Caco-2 (cell line): ENCODE results near the gene WIPF1. TPM values are rescaled to one million over a fixed set of nuclear protein-coding genes. Genes with fewer than 3 reads are reported as not detected.

Source experiments
- BruUV-seq: library from RNA; stranded (reverse); fragments of 400-500 nt; replicated peaks from 2 replicates; lab custom pipeline; 2021; lab: Mats Ljungman, UMichigan
- CTCF ChIA-PET: fragments of 300-600 bp; sonication (Branson Sonifier 250); formaldehyde crosslinking; loops from one replicate; lab custom pipeline; 2022; ENCODE audit warnings: antibody characterized with exemption; lab: Charles Lee
- POLR2A ChIA-PET: fragments of 300-600 bp; sonication (Branson Sonifier 250); formaldehyde crosslinking; loops from one replicate; lab custom pipeline; 2022; ENCODE audit warnings: antibody characterized with exemption; lab: Charles Lee
- DNase-seq, 2 experiments: peaks; one replicate each; pipeline versions ENCODE4 v3.0.0 to v3.0.0-alpha.2; 2020 to 2022
- H3K27me3 ChIP-seq: replicated peaks from 2 replicates; pipeline ENCODE4 v1.6.0; 2011; ENCODE audit warnings: low read length; ENCODE audit not compliant: control insufficient read depth, insufficient read depth
- H3K36me3 ChIP-seq: 2 replicates; pipeline ENCODE4 v1.5.1; 2011; ENCODE audit warnings: low read length; ENCODE audit not compliant: control insufficient read depth, insufficient read depth
- H3K4me1 ChIP-seq: fragments of 250-450 bp; sonication (Bioruptor Pico); 2 replicates; pipeline ENCODE4 v1.5.1; 2020; ENCODE audit warnings: mild to moderate bottlenecking
- H3K4me3 ChIP-seq: 2 replicates; pipeline ENCODE4 v1.5.1; 2011; ENCODE audit warnings: low read depth, mild to moderate bottlenecking, control low read depth, low read length
- H3K9me3 ChIP-seq: fragments of 250-450 bp; sonication (Bioruptor Pico); 2 replicates; pipeline ENCODE4 v1.5.1; 2020; ENCODE audit warnings: mild to moderate bottlenecking, moderate library complexity
- H3K27ac Mint-ChIP-seq: one replicate; pipeline ENCODE4 v1.8.0; 2022; ENCODE audit warnings: mixed read lengths; ENCODE audit not compliant: unreplicated experiment
- H3K27me3 Mint-ChIP-seq: one replicate; pipeline ENCODE4 v1.8.0; 2022; ENCODE audit warnings: mixed read lengths; ENCODE audit not compliant: insufficient read depth, unreplicated experiment
- H3K36me3 Mint-ChIP-seq: one replicate; pipeline ENCODE4 v1.8.0; 2022; ENCODE audit warnings: mild to moderate bottlenecking, mixed read lengths; ENCODE audit not compliant: insufficient read depth, unreplicated experiment
- H3K4me1 Mint-ChIP-seq: one replicate; pipeline ENCODE4 v1.8.0; 2022; ENCODE audit warnings: low read depth, mixed read lengths; ENCODE audit not compliant: unreplicated experiment
- H3K4me3 Mint-ChIP-seq: one replicate; pipeline ENCODE4 v1.8.0; 2022; ENCODE audit warnings: mild to moderate bottlenecking, moderate library complexity, mixed read lengths; ENCODE audit not compliant: unreplicated experiment
- H3K9me3 Mint-ChIP-seq: one replicate; pipeline ENCODE4 v1.8.0; 2022; ENCODE audit warnings: mixed read lengths; ENCODE audit not compliant: unreplicated experiment
- intact Hi-C: fragments of 100-400 bp; cut with micrococcal nuclease; formaldehyde crosslinking; loops from one replicate; pipeline ENCODE4 v1.10.0; 2022; ENCODE audit not compliant: unreplicated experiment
- total RNA-seq: library from RNA; stranded (reverse); gene quantifications from 2 replicates; pipeline ENCODE4 v1.2.3, GENCODE V29; 2022
- TF ChIP-seq, protein P1 (sequence below), 2 experiments: fragments of 200-600 bp in 1 of 2; IDR thresholded peaks; 1 replicate in 1 of 2; 2 replicates in 1 of 2; pipeline versions ENCODE4 v1.5.1 to v1.8.0; 2011 to 2022; ENCODE audit warnings: antibody characterized with exemption in 1 of 2, control low read depth in 1 of 2, inconsistent platforms in 1 of 2, low read depth in 1 of 2, low read length in 1 of 2, mild to moderate bottlenecking in 1 of 2, moderate library complexity in 1 of 2; ENCODE audit not compliant: insufficient read depth in 1 of 2, severe bottlenecking in 1 of 2, unreplicated experiment in 1 of 2

The WIPF1 gene
- total RNA-seq, 1 experiment from 2014 or later = 5.1 TPM

DNA sequence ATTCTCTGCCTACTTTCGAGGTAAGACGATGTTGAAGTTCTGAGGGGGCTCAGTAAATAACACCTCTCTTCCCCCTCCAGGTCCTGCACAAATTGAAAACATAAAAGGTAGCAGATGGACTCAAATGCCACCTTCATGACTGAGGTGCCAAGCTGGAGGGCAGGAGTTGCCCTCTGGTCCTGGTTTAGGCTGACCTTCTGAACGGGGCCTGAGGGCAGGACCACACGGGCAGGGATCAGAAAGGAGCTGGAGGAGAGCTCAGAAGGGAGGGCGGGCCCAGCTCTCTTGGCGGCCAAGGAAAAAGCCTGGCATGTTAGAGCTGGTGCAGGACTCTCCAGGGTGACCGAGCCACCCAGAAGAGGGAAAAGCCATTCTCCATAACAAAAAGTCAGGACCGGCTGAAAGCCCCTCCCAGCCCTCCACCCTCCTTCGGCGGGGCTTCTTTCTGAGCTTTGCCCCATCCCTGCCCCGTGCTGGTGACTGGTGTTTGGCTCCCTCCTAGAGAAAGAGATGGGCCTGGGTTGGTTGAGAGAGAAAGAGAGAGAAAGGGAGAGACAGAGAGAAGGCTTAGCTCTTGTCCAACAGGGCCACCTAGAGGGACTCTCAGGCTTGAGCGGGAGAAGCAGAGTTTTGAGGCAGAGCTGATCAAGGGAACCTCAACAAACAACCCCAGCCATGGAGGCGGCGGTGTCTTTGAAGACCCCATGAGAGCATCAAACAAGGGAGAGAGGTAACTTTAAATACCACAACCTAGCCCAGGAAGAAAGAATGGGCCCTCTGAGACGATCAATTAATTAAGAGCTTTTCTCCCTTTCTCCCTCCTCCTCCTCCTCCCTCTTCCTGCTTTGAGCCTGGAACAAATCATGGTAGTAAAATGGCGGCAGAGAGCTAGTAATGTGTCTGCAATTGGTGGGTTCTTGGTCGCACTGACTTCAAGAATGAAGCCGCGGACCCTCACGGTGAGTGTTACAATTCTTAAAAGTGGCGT lies 50.8 kb downstream of the WIPF1 start:
- H3K36me3 Mint-ChIP-seq = peaks cover 19% of the 10 kb centered on the region
- H3K4me1 Mint-ChIP-seq = peaks cover 7% of the 10 kb centered on the region
- intact Hi-C loops = loop anchor here (1.0 to 10.0 kb wide), 5 partner anchors 56 to 392 kb away; partner anchors contain the start of gene GPR155
- BruUV-seq = TSS peak; percentile 30
- Histone ChIP-seq H3K4me1 (peaks cover 22% of the 10 kb centered on the region), H3K27me3 (no peaks in the 10 kb centered on the region), H3K4me3 (peak overlapping the region; percentile 54), H3K9me3 (peaks cover 2% of the 10 kb centered on the region; the same call in 1 of the 2 replicates), H3K36me3 (no peaks in the 10 kb centered on the region)
- H3K27me3 Mint-ChIP-seq = no peaks in the 10 kb centered on the region
- CTCF ChIA-PET = interaction anchor here (0.6 to 3.0 kb wide), 21 partner anchors 9 to 212 kb away, joined by 3 to 114 read pairs (median 6); partner anchors contain the start of genes GPR155, SCRN3 and SP9
- H3K27ac Mint-ChIP-seq = peak overlapping the region; percentile 98
- POLR2A ChIA-PET = interaction anchor here (0.5 to 1.7 kb wide), 11 partner anchors 9 to 197 kb away, joined by 3 to 7 read pairs (median 3); partner anchors contain the start of genes GPR155 and SCRN3
- H3K9me3 Mint-ChIP-seq = no peaks in the 10 kb centered on the region
- peak overlapping the region; percentile 96 for H3K4me3 Mint-ChIP-seq
- TF ChIP-seq, protein P1, sequence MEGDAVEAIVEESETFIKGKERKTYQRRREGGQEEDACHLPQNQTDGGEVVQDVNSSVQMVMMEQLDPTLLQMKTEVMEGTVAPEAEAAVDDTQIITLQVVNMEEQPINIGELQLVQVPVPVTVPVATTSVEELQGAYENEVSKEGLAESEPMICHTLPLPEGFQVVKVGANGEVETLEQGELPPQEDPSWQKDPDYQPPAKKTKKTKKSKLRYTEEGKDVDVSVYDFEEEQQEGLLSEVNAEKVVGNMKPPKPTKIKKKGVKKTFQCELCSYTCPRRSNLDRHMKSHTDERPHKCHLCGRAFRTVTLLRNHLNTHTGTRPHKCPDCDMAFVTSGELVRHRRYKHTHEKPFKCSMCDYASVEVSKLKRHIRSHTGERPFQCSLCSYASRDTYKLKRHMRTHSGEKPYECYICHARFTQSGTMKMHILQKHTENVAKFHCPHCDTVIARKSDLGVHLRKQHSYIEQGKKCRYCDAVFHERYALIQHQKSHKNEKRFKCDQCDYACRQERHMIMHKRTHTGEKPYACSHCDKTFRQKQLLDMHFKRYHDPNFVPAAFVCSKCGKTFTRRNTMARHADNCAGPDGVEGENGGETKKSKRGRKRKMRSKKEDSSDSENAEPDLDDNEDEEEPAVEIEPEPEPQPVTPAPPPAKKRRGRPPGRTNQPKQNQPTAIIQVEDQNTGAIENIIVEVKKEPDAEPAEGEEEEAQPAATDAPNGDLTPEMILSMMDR (IDR thresholded peaks at IDR 0.05; ENCODE audit: insufficient read depth in 1 of 2, low read depth in 1 of 2, low read length in 1 of 2, severe bottlenecking in 1 of 2, unreplicated experiment in 1 of 2) = peak; percentile 70 to 85
- peak; percentile 84 to 88 for DNase-seq

DNA sequence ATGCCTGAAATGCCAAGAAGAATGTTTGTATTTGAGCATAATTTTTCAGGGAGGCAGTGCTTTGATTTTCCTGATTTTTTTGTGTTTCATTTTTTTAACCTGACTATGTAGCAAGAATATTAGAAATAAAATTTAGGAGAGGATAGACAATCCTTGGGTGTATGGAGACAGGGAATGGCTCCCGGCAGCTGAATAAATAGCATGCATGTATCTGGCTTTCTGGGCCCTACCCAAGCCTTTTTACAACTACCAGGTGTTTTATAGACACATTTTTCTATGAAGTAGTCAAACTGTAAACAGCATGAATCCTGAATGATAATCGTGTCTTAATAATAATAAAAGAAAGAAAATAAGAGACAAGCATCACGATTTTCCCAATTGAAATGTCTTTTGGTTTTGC lies 52.4 kb downstream of the WIPF1 start:
- intact Hi-C loops = loop anchor here (5.0 to 10.0 kb wide), 2 partner anchors 203 to 390 kb away; no protein-coding TSS in a partner anchor
- Histone ChIP-seq H3K4me3 (no peak overlapping the region), H3K27me3 (no peaks in the 10 kb centered on the region), H3K36me3 (no peaks in the 10 kb centered on the region), H3K4me1 (peaks cover 22% of the 10 kb centered on the region), H3K9me3 (no peaks in the 10 kb centered on the region)
- Mint-ChIP-seq H3K27me3 (no peaks in the 10 kb centered on the region), H3K9me3 (no peaks in the 10 kb centered on the region), H3K4me3 (no peak overlapping the region), H3K27ac (no peak overlapping the region), H3K36me3 (peaks cover 16% of the 10 kb centered on the region), H3K4me1 (peaks cover 7% of the 10 kb centered on the region)
- CTCF ChIA-PET = interaction anchor here (1.0 to 1.2 kb wide), 2 partner anchors 80 to 82 kb away, joined by 3 to 6 read pairs; no protein-coding TSS in a partner anchor
- DNase-seq = no peak
- no TSS peak for BruUV-seq
- POLR2A ChIA-PET = no interaction called here
- TF ChIP-seq, protein P1 (IDR thresholded peaks at IDR 0.05; ENCODE audit: insufficient read depth in 1 of 2, low read depth in 1 of 2, low read length in 1 of 2, severe bottlenecking in 1 of 2, unreplicated experiment in 1 of 2) = no peak

DNA sequence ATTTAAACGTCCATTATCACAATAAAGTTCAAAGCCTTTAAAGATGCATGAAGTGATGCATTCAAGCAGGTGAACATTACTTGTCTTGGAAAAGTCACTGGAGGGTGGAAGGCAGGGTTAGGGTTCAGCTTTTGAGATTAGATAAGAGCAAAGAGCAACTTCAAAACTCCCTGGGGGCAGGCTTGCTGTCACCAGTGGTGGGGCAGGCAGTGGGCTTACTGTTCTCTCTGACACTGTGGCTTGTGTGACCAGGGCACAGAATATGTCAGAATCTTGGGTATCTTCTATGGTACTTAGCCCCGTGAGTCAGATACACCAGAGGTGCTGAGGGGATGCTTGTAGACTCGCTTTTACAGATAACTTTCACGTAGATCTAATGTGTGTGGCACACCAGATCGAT lies 52.8 kb downstream of the WIPF1 start:
- CTCF ChIA-PET = interaction anchor here (1.0 to 1.2 kb wide), 2 partner anchors 79 to 81 kb away, joined by 3 to 6 read pairs; no protein-coding TSS in a partner anchor
- intact Hi-C loops = loop anchor here (5.0 to 10.0 kb wide), 2 partner anchors 203 to 390 kb away; no protein-coding TSS in a partner anchor

More for the DNA sequence above, 52.8 kb downstream of the WIPF1 start:
- Histone ChIP-seq H3K9me3 (no peaks in the 10 kb centered on the region), H3K36me3 (no peaks in the 10 kb centered on the region), H3K27me3 (no peaks in the 10 kb centered on the region), H3K4me3 (no peak overlapping the region), H3K4me1 (peaks cover 22% of the 10 kb centered on the region)
- Mint-ChIP-seq H3K4me3 (no peak overlapping the region), H3K4me1 (peaks cover 7% of the 10 kb centered on the region), H3K9me3 (no peaks in the 10 kb centered on the region), H3K27ac (no peak overlapping the region), H3K27me3 (no peaks in the 10 kb centered on the region), H3K36me3 (peaks cover 16% of the 10 kb centered on the region)
- BruUV-seq = no TSS peak
- POLR2A ChIA-PET = no interaction called here
- DNase-seq = peak; percentile 44 to 74
- TF ChIP-seq, protein P1 (IDR thresholded peaks at IDR 0.05; ENCODE audit: insufficient read depth in 1 of 2, low read depth in 1 of 2, low read length in 1 of 2, severe bottlenecking in 1 of 2, unreplicated experiment in 1 of 2) = no peak
